GM18519 (cell line): Measurements from ENCODE around the gene WFS1.

Experiments
- ATAC-seq: cut with Tn5 transposase; IDR thresholded peaks from one replicate; pipeline ENCODE4 v1.9.1; 2021; ENCODE audit warnings: mild to moderate bottlenecking, moderate library complexity; ENCODE audit not compliant: unreplicated experiment, low FRiP score

WFS1 gene

GRCh38 chr4:6232836-6233785 lies 36.5 kb upstream of the WFS1 start:
- no peak for ATAC-seq

GRCh38 chr4:6233929-6234328 lies 35.7 kb upstream of the WFS1 start:
- ATAC-seq = no peak

GRCh38 chr4:6235012-6235411 lies 34.6 kb upstream of the WFS1 start:
- ATAC-seq = no peak

GRCh38 chr4:6235901-6236640 lies 33.6 kb upstream of the WFS1 start:
- ATAC-seq = no peak

- ATAC-seq = no peak
These were observed 32.7 kb upstream of the WFS1 start for GRCh38 chr4:6236816-6237390.

- no peak for ATAC-seq
These were observed 30.2 kb upstream of the WFS1 start for GRCh38 chr4:6239486-6239885.

GRCh38 chr4:6239968-6240367 lies 29.7 kb upstream of the WFS1 start:
- ATAC-seq = no peak

- ATAC-seq = no peak
These were observed 28.4 kb upstream of the WFS1 start for GRCh38 chr4:6241062-6241845.

- ATAC-seq = no peak
These were observed 27.2 kb upstream of the WFS1 start for GRCh38 chr4:6242271-6243029.

- no peak for ATAC-seq
These were observed 24.1 kb upstream of the WFS1 start for GRCh38 chr4:6245246-6246169.

- ATAC-seq = no peak
These were observed 23.4 kb upstream of the WFS1 start for GRCh38 chr4:6246170-6246634.

GRCh38 chr4:6248394-6248793 lies 21.3 kb upstream of the WFS1 start:
- no peak for ATAC-seq

GRCh38 chr4:6250235-6250983 lies 19.2 kb upstream of the WFS1 start:
- no peak for ATAC-seq

- no peak for ATAC-seq
These were observed 18.7 kb upstream of the WFS1 start for GRCh38 chr4:6250984-6251295.

- ATAC-seq = no peak
These were observed 18.3 kb upstream of the WFS1 start for GRCh38 chr4:6251365-6251764.

- no peak for ATAC-seq
These were observed 17.6 kb upstream of the WFS1 start for GRCh38 chr4:6252051-6252450.

GRCh38 chr4:6253111-6253510 lies 16.5 kb upstream of the WFS1 start:
- no peak for ATAC-seq

- ATAC-seq = no peak
These were observed 15.7 kb upstream of the WFS1 start for GRCh38 chr4:6253961-6254360.
